Anterior cingulate cortex (tissue), 58 donors: Measurements from ENCODE around the gene PIP4K2A.

ENCODE experiments used
- DNase-seq, 58 donors: peaks; one replicate each; lab custom pipeline; 2025; lab: John Stamatoyannopoulos, UW

PIP4K2A gene

DNA sequence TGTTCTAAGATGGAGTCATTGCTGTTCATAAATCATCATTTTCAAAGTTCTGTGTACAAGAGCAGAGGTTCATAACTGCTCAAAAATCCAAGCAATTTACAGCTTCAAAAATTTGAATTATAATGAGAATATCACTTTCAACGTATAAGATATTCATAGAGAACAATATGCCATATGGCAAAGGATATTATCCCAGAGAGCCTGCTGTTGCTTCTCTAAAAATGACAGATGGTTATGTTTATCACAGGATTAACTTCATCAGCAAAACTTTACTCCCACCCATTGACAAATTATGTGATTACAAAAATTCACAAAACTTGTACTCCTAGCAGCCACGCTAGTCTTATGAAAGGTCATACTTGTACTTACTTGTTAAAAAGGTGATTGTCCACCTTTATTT is 105.1 kb downstream of the PIP4K2A start:
- no peak for DNase-seq

DNA sequence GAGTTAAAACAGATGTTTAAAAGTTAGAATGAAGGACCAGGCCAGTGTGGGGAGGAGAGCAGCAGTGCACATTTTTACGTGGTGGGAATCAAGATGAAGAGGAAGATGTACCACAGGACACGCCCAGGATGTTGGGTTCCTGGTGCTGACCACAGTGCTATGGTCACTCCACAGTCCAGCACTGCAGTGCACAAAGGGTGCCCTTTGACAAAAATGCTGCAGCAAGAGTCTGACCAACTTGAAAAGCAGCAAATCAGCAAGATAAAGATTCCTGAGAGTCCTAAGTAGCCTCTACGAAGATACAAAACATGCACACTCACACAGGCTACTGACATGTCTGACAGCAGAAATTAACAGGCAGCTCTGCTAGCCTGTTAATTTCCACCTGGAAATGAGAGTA is 107.1 kb downstream of the PIP4K2A start:
- no peak for DNase-seq

DNA sequence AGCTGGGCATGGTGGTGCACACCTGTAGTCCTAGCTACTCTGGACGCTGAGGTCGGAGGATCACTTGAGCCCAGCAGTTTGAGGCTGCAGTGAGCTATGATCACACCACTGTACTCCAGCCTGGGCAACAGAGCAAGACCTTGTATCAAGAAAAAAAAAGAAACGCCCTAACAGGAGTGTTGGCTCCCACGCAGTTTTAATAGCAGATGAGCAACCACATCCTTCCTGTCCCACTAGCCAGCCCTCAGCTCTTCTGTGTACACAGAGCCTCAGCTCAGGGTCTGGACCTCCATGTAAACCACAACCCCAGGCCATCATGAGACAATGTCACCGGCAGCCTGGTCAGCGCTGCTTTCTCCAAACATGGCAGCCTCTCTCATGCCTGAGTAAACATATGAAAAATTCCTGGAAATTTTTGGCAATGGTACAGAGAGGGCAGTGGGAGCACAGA is 108.2 kb downstream of the PIP4K2A start:
- DNase-seq, result peak in 3 of 58 donors; percentile 10 to 40 (median 37)

DNA sequence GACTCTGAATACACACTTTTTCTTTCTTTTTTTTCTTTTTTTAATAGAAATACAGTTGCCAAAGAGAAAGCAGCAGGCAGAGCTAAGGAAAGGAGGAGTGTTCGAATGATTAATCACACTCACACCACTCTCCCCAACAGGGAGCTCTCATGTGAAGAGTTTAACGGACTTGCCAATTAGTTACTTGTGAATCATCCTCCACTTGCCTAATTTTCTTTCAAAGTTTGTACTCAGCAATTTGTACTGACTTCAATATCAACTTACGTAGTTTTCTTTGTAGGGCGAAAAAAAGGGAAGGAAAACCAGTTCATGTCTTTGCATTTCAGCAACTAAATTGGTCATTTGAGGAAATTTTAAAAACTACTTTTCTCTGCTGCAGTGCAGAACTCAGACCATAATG is 109.2 kb downstream of the PIP4K2A start:
- no peak for DNase-seq

DNA sequence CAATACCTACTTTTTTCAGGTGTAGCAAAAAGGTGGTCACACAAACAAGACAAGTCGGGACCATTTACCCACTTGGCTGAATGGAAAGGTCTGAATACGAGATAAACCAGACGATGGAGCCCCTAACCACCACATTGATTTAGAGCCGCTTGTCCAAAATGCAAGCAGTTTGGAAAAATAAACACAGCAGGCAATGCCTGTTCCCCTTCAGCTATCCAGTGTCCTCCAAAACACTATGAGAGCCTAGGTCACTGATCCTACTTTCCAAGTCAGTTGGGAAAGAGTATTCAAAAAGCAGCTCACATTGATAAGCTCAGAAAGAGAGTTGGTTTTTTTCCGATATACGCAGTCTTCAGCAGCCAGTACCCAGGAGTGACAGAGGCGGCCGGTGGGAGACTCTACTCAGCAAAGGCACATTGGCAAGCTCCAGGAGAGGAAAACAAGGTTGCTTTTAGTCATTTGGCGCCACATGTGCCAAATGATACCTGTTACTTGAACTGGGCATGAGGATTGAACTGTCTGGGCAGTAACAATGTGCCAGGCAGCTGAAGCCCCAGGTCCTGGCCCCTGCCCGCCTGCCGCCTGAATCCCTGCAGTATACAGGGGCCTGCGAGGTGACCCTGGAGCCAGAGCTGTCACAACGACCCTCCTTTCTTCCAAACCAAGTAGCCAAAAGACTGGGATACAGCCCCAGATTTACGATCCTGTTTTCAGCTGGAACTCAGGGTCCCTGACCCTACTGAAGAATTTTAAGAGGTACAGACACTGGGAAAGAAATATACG is 109.8 kb downstream of the PIP4K2A start:
- DNase-seq, result no peak

DNA sequence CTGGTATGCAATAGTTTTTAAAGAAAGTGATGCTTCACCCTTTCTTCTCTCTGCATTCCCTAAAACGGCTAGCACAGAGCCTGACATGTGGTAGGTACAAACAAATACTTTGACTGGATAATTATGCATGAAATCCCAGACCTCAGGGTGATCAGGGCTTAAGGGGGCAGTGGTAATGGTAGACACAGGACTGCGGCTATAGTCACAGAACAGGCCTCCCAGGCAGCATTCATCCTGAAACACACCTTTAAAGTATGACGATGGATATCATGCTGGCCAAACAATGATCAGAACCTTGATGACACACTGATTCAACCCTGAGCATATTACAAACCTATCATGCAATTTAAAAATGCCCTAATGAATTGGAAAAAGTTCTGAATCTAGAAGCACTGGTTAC is 110.8 kb downstream of the PIP4K2A start:
- DNase-seq, result no peak

DNA sequence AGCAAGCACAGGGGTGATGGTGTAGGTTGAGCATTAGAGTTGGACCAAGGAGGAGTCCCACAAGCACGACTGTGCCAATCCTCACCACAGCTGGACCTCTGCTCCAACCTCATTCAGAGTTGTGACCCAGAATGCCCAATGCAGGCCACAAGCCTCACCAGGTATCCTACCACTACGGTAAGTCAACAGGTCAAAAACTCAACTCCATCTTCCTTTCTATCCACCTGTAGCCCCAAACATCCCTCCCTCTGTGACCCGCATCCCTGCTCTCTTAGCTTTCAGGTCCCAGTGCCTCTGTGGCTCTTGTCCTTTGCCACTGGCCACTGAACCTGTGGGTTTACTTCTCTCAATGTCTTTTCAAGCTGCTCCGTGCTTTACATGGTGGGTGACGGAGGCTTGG is 112.8 kb downstream of the PIP4K2A start:
- DNase-seq, result no peak

DNA sequence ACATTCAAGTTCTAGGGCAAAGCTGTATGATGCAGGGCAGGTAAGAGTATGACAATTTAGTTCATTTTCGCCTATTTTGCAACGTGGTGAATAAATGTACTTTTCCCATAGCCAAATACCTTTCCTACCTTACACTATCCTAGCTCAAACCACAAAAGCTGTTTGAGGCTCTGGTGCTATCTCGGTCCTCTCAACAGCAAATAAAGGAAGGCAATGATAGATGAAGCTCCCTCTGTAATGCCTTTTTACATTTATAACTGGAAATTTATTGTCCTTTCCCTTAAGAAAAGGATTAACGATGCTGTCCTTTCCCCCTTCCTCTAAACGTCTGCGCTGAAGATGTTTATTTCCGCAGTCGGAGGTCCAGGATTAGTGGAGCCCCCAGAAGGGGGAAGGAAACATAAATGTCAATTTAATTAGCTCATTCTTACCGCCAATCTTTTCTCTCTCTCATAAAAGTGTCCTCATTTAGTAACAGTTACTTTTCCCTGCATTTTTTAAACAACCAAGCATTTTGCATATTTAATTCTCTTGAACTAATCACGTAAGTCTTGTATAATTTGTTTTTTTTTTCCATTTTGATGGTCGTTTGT is 114.6 kb downstream of the PIP4K2A start:
- DNase-seq, result no peak

DNA sequence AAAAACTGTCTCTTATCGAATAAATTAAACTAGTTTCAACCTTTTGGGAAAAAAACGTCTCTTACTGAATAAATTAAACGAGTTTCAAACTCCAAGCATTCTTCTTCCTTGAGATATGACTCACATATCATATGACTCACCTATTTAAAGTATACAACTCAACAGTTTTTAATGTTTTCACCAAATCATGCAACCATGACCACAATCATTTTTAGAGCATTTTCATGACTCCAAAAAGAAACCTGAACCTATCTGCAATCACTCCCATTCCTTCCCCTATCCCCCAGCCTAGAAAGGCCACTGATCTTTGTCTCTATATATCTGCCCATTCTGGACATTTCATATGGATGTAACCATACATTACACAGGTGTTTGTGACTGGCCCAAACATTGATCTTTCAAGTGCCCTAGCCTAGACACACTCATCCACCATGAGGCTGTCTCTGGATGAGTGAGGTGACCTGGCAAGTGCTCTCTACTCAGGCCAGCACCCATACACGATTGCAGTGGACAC is 115.3 kb downstream of the PIP4K2A start:
- no peak for DNase-seq

DNA sequence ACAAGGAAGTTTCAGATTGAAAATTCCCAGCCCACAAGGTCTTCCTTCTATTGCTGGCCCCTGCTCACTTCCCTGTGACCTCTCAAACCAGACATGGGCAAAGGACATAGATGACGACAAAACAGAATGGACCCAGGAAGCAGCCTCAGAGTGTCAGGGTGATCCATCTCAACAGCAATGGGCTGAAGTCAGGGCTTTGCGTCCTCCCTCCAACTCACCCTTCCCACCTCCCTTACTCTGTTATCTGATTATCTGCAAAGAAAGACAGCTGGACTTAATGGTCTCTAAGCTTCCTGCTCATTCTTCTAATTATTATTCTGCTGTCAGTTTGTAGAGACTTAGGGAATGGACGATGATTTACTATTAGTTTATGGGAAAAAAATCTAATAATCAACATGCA is 115.9 kb downstream of the PIP4K2A start:
- DNase-seq, result no peak

DNA sequence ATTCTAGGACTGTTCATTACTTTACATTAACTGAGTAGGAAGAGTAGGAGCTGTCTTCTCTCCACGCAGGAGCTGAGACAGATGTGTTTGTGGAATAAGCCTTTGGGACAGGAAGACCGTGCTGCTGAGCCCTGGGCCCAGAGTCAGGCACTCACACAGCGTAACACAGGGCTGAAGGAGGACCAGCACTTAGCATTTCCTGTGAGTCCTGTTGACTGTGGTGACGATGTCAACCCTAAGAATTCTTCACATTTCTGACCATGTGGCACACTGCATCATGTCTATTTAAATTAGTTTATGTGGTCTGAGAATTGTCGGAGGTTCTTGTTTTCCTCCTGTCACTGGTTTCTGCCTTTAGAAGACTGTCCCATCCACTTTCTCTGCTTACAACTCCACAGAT is 117.2 kb downstream of the PIP4K2A start:
- DNase-seq, result no peak

DNA sequence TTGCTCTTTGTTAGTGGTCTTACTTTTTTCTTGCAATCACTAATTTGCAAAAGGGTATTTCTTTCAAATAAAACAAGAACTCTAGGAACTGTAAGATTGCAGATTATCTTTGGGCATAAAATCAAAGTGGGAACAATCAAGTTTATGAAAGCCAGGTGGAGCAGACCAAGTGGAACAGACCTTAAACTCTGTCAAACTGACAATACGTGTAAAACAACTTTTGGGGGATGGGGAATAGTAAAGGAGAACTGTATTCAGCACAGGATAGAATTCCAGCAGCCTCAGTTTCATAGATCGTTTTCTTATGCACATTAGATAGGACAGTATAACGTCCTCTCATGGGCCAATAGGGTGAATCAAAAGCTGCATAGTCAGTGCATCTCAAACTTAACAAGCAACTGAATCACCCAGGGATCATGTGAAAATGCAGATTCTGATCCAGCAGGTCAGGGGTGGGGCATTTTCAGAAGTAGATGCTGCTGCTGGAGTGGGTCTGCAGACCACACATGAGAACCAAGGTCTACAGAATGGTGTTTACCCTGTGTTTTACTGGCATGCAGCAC is 120.7 kb downstream of the PIP4K2A start:
- DNase-seq, result no peak

DNA sequence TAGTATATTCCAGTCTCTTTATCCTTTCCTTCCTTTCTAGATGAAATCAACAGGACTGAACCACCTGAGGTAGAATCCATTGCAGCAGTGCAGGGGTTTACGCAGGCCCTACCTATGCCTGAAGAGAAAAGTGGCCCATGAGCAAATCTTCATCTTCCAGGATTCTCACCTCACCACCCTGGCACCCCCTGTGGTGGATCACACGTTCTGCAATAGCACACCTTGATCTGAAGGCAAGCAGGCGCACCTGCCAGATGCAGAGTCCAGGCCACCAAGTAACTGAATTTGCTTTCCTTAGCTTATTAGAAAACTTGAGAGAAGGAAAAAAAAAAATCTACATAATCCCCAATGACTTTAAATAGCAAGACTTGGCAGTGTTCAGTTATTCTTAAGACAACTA is 121.4 kb downstream of the PIP4K2A start:
- DNase-seq, result no peak

DNA sequence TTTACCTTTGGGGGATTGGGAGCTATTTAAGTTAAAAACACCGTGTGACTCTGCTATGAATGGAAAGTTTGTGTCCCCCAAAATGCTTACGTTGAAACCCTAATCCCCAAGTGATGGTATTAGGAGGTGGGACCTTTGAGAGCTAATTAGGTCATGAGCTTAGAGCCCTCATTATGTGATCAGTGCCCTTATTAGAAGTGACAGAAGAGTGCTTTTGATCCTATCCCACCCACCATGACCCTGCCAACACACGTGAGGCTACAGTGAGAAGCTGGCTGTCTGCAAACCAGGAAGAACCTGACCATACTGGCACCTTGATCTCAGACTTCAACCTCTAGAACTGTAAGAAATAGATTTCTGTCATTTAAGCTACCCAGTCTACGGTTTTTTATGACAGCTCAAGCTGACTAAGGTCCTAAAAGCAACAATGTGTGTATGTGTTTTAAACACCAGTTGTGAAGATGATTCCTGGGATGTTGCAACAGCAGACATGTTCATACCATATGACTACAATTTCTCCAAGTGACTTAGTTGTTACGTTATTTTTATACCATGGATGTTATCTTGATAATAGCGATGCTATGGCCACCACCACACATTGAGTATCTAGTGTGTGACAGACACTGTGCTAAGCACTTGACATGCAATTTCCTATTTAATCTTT is 124.4 kb downstream of the PIP4K2A start:
- no peak for DNase-seq

DNA sequence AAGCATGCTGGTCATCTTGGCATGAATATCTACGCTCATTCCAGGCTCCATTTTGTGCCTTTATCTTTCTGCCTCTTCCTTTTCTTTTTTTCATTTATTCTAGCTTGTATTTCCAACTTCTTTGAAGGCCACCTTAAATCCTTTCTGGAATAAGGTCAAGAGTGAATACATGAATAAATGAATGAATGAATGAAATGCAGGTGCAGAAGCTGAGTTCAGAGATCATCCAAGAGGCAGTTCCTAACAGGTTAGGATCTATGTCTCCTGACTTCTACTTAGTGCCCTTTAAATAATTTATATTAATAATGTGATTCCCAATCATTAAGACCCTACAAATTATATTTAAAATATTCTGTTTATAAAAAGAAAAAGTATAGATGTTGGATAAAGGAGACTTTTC is 125.9 kb downstream of the PIP4K2A start:
- DNase-seq, result no peak

DNA sequence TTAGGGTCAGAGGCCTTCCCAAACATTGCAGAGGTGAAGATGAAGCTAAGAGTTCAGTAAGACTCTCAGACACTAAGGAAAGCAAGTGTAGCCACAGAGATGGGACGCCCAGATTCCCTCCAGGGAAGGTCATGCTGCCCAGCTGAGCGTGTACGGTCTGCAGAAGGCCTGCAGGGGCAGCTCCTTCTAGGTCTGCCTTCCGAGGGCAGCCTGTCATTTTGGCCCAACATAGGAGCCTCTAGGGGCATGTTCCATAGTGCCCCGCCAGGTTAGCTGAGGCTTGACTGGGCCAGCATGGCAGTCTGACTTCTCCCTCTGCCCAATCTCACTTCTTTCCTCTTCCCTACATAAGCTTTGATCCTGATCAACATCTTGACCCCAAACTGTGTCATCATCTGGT is 130.7 kb downstream of the PIP4K2A start:
- no peak for DNase-seq

DNA sequence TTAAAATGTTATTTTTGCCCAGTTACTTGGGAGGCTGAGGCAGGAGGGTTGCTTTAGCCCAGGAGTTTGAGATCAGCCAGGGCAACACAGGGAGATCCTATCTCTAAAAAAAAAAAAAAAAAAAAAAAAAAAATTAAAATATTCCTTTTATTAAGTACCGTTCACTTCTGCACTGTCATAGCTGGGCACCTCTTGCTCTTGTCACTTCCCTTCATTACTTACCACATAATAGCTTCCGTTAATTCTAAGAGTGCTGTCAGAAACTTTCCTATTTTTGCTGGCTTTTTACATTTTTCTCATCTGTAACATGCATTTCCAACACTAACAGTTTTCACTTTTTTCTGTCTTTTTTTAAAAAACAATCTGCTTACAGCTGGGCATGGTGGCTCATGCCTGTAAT is 132.9 kb downstream of the PIP4K2A start:
- DNase-seq, result no peak

DNA sequence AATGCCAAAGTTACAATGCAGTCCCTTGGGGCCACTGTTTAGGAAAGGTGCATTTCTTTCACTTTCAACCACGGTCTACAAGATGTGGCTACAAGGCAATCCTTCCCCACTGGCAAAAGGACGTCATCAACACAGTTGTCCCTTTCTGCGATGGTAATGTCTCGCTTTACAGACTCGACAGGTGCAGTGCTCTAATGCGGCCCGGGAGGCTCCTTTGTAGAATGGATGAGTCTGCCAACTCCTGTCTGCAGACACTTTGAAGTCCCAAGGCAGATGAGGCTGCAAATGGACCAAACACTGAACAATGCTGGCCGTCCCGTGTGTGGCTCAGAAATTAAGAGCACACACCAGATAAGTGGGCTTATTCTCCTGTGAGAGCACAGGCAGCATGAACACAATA is 133.7 kb downstream of the PIP4K2A start:
- no peak for DNase-seq

DNA sequence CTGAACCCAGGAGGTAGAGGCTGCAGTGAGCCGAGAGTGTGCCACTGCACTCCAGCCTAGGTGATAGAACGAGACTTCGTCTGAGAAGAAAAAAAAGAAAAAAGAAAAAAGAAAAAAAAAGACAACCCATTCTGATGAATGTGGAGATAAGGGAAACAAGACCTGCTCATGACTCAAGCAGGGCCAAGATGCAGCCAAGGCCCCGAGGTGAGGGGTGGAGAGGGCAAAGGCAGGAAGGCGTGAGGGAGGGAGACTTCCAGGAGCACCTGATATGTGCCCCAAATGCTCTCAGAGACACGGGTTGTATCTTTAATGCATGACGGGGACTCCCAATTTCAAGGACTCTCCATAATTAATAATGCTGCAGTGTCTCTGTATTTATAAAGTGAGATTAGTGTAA is 134.6 kb downstream of the PIP4K2A start:
- DNase-seq, result no peak

DNA sequence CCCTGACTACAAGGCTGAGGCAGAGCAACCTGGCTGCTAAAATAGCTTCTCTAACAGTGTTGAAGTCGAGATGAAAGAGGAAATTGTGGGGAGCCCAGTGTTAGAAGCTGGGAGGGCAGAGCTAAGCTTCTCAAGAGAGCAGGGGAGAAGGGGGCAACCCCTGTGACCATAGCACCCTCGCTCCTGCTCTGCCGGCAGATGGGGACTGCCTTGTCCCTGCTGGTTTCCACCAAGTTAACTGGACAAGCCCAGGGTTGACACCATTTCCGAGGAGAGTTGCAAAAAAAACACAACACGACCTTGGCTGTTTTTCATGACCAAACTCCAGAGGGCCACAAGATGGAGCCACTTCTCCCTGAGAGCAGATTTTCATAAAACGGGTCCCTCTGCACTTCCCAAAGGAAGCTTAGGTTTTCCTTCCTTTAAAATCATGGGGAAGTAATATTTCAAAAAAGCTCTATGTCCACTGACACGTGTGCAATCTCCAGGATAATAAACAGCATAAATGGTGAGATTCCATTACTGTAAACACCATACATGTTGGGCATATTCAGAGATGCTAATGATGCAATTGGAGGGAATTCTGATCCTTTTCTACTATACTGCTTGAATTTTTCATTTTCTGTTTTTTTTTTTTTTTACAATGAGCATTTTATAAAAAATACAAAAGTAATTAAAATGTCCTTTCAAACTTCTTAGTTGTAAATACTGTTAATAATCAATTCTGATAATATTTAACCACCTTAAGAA is 140.4 kb downstream of the PIP4K2A start:
- no peak for DNase-seq
